Astrocyte (in vitro differentiated cells and primary cell): ENCODE data around the gene ACAA1. TPM values are rescaled to one million over a fixed set of nuclear protein-coding genes. Genes with fewer than 3 reads are reported as not detected.

Source experiments
- DNase-seq: peaks from one replicate; pipeline ENCODE4 v3.0.0-alpha.2; 2010; ENCODE audit warnings: low read depth
- FAIRE-seq: peaks from 2 replicates; lab custom pipeline; 2011; peaks lifted over from hg19 to GRCh38; lab: Jason Lieb, UNC
- H2AFZ ChIP-seq: 2 replicates; pipeline ENCODE4 v1.6.0; 2012; ENCODE audit warnings: low read depth, low read length, inconsistent platforms
- H3K27ac ChIP-seq: 2 replicates; pipeline ENCODE4 v1.5.1; 2011; ENCODE audit warnings: low read depth, low read length, inconsistent platforms
- H3K27me3 ChIP-seq: 2 replicates; pipeline ENCODE4 v1.6.0; 2011; ENCODE audit warnings: low read length, inconsistent platforms; ENCODE audit not compliant: insufficient read depth
- H3K36me3 ChIP-seq: 2 replicates; pipeline ENCODE4 v1.5.1; 2011; ENCODE audit warnings: low read length, inconsistent platforms; ENCODE audit not compliant: insufficient read depth
- H3K4me1 ChIP-seq: 2 replicates; pipeline ENCODE4 v1.5.1; 2011; ENCODE audit warnings: low read length, inconsistent platforms; ENCODE audit not compliant: insufficient read depth
- H3K4me2 ChIP-seq: 2 replicates; pipeline ENCODE4 v1.6.0; 2012; ENCODE audit warnings: low read length, inconsistent platforms
- H3K4me3 ChIP-seq: 2 replicates; pipeline ENCODE4 v1.5.1; 2011; ENCODE audit warnings: low read depth, mild to moderate bottlenecking, low read length, inconsistent platforms; ENCODE audit not compliant: insufficient read depth
- H3K79me2 ChIP-seq: 2 replicates; pipeline ENCODE4 v1.6.0; 2012; ENCODE audit warnings: mild to moderate bottlenecking, low read length, inconsistent platforms; ENCODE audit not compliant: insufficient read depth
- H3K9ac ChIP-seq: 2 replicates; pipeline ENCODE4 v1.6.0; 2012; ENCODE audit warnings: mild to moderate bottlenecking, low read length, inconsistent platforms
- H3K9me3 ChIP-seq: 2 replicates; pipeline ENCODE4 v1.5.1; 2012; ENCODE audit warnings: low read depth, mild to moderate bottlenecking, low read length, inconsistent platforms; ENCODE audit not compliant: insufficient read depth
- H4K20me1 ChIP-seq: 2 replicates; pipeline ENCODE4 v1.6.0; 2012; ENCODE audit warnings: low read length, inconsistent platforms; ENCODE audit not compliant: insufficient read depth
- H3K27ac Mint-ChIP-seq: one replicate; pipeline ENCODE4 v1.8.0; 2021; ENCODE audit warnings: mild to moderate bottlenecking, mixed read lengths; ENCODE audit not compliant: unreplicated experiment
- H3K27me3 Mint-ChIP-seq: one replicate; pipeline ENCODE4 v1.8.0; 2021; ENCODE audit warnings: low read depth, mixed read lengths; ENCODE audit not compliant: unreplicated experiment
- H3K36me3 Mint-ChIP-seq: one replicate; pipeline ENCODE4 v1.8.0; 2021; ENCODE audit warnings: low read depth, mixed read lengths; ENCODE audit not compliant: unreplicated experiment
- H3K4me1 Mint-ChIP-seq: one replicate; pipeline ENCODE4 v1.8.0; 2021; ENCODE audit warnings: low read depth, mixed read lengths; ENCODE audit not compliant: unreplicated experiment
- H3K4me3 Mint-ChIP-seq: one replicate; pipeline ENCODE4 v1.8.0; 2021; ENCODE audit warnings: mild to moderate bottlenecking, moderate library complexity, mixed read lengths; ENCODE audit not compliant: unreplicated experiment
- H3K9me3 Mint-ChIP-seq: one replicate; pipeline ENCODE4 v1.8.0; 2021; ENCODE audit warnings: mild to moderate bottlenecking, mixed read lengths; ENCODE audit not compliant: unreplicated experiment
- EZH2 ChIP-seq: IDR thresholded peaks from 2 replicates; pipeline ENCODE4 v1.6.1; 2012; ENCODE audit warnings: mild to moderate bottlenecking, low read length, inconsistent platforms; ENCODE audit not compliant: insufficient read depth
- total RNA-seq: library from RNA; stranded (reverse); gene quantifications from 2 replicates; pipeline ENCODE4 v1.2.1, GENCODE V29; 2021
- TF ChIP-seq, protein P1 (sequence below): IDR thresholded peaks from 2 replicates; pipeline ENCODE4 v1.5.1; 2011; ENCODE audit warnings: low read depth, mild to moderate bottlenecking, inconsistent platforms, low read length, moderate library complexity; ENCODE audit not compliant: insufficient read depth

The ACAA1 gene
- total RNA-seq, 1 donor from 2014 or later, result 69.4 TPM

DNA sequence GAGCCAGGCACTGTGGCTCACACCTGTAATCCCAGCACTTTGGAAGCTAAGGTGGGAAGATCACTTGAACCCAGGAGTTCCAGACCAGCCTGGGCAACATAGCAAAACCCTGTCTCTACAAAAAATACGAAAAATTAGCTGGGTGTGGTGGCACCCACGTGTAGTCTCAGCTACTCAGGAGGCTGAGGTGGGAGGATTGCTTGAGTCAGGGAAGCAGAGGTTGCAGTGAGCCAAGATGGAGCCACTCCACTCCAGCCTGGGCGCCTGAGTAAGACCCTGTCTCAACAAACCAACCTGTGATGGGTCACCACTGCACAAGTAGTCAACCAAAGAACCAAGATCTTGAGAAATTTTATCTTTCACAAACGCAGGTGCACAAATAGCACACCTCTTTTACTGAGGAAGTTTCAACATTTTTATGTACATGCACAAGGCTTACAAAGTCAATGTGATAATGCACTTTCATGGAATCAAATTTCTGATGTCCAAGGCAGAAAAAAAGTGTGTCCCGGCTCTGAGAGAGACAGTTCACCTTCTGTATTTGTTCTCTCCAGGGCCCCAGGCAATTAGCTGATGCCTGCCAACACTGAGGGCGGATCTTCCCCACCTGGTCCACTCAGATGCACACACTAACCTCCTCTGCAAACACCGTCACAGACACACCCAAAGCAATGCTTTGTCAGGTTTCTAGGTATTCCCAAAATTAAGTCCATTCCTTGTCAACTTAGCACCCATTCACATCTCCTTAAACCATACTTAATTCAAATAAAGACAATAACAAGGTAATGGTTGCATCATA is 12.4 kb downstream of the ACAA1 start:
- H3K4me1 Mint-ChIP-seq, result peaks cover 2% of the 10 kb centered on the region
- H3K4me3 ChIP-seq, result no peak overlapping the region
- H3K4me3 Mint-ChIP-seq, result no peak overlapping the region
- no peak overlapping the region for H2AFZ ChIP-seq
- no peaks in the 10 kb centered on the region for H3K27me3 ChIP-seq
- H3K36me3 ChIP-seq, result peaks cover 33% of the 10 kb centered on the region
- no peak overlapping the region for H3K27ac Mint-ChIP-seq
- H4K20me1 ChIP-seq, result peaks cover 30% of the 10 kb centered on the region
- DNase-seq, result no peak
- TF ChIP-seq, protein P1, sequence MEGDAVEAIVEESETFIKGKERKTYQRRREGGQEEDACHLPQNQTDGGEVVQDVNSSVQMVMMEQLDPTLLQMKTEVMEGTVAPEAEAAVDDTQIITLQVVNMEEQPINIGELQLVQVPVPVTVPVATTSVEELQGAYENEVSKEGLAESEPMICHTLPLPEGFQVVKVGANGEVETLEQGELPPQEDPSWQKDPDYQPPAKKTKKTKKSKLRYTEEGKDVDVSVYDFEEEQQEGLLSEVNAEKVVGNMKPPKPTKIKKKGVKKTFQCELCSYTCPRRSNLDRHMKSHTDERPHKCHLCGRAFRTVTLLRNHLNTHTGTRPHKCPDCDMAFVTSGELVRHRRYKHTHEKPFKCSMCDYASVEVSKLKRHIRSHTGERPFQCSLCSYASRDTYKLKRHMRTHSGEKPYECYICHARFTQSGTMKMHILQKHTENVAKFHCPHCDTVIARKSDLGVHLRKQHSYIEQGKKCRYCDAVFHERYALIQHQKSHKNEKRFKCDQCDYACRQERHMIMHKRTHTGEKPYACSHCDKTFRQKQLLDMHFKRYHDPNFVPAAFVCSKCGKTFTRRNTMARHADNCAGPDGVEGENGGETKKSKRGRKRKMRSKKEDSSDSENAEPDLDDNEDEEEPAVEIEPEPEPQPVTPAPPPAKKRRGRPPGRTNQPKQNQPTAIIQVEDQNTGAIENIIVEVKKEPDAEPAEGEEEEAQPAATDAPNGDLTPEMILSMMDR, result no peak
- no peak for TF ChIP-seq EZH2
- no peaks in the 10 kb centered on the region for H3K4me1 ChIP-seq
- no peak overlapping the region for H3K4me2 ChIP-seq
- H3K9me3 Mint-ChIP-seq, result no peaks in the 10 kb centered on the region
- H3K36me3 Mint-ChIP-seq, result peaks cover 31% of the 10 kb centered on the region
- H3K9ac ChIP-seq, result no peak overlapping the region
- FAIRE-seq, result no peak
- no peaks in the 10 kb centered on the region for H3K79me2 ChIP-seq
- H3K27ac ChIP-seq, result no peak overlapping the region
- H3K27me3 Mint-ChIP-seq, result no peaks in the 10 kb centered on the region
- no peaks in the 10 kb centered on the region for H3K9me3 ChIP-seq

DNA sequence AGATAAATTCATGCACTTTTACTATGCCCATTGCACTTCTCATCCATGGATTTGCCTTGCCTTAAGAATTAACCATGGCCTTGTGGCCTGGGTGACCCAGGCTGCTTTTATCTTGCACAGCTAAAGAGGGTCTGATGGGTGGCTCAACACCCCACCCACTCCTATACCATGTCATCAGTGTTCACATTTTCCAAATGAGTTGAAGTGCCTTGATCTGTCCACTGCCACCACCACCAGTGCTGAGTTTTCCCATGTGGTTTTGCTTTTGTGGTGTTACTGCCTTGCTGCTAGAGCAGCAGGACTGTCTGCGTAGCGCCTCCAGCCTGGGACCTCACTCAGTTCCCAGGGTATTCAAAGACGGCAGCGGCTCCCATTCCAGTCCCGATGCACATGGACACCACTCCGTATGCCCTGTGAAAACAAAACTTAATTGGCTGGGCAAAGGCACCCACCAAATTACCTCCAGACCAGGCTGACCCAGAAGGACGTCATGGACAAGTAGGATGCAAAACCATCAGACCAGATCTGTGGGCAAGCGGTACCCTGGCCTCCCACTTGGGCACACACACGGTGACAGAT is 14.1 kb downstream of the ACAA1 start:
- no peak overlapping the region for H2AFZ ChIP-seq
- no peak overlapping the region for H3K4me2 ChIP-seq
- Mint-ChIP-seq H3K27me3 (no peaks in the 10 kb centered on the region), H3K36me3 (peaks cover 30% of the 10 kb centered on the region), H3K27ac (no peak overlapping the region), H3K4me1 (peaks cover under 1% of the 10 kb centered on the region), H3K9me3 (no peaks in the 10 kb centered on the region), H3K4me3 (no peak overlapping the region)
- FAIRE-seq (no peak), DNase-seq (no peak)
- TF ChIP-seq EZH2, result no peak
- TF ChIP-seq, protein P1, result no peak
- H3K9me3 ChIP-seq, result no peaks in the 10 kb centered on the region
- H3K27me3 ChIP-seq, result no peaks in the 10 kb centered on the region
- peaks cover 31% of the 10 kb centered on the region for H4K20me1 ChIP-seq
- no peak overlapping the region for H3K4me3 ChIP-seq
- peaks cover 29% of the 10 kb centered on the region for H3K36me3 ChIP-seq
- no peak overlapping the region for H3K27ac ChIP-seq
- H3K79me2 ChIP-seq, result no peaks in the 10 kb centered on the region
- no peak overlapping the region for H3K9ac ChIP-seq
- H3K4me1 ChIP-seq, result no peaks in the 10 kb centered on the region
